Measurements from ENCODE around the gene CREBBP.

Gene CREBBP

GRCh38 chr16:3854750-3855541, 25.6 kb downstream of the CREBBP start:
- peaks cover 13% of the 10 kb centered on the region for H3K36me3 ChIP-seq (ENCODE audit: control insufficient read depth, insufficient read depth, low read length)
- no peak overlapping the region for H3K4me3 ChIP-seq (ENCODE audit: low read depth, low read length)
- no peak overlapping the region for H3K27ac ChIP-seq (ENCODE audit: low read depth, low read length)
- no peaks in the 10 kb centered on the region for H3K27me3 ChIP-seq (ENCODE audit: control insufficient read depth, insufficient read depth, low read length)
- H3K4me1 ChIP-seq (ENCODE audit: control insufficient read depth, insufficient read depth, low read length): peaks cover 20% of the 10 kb centered on the region
- no peak overlapping the region for H3K9ac ChIP-seq (ENCODE audit: low read depth, low read length)
- H3K9me3 ChIP-seq (ENCODE audit: control insufficient read depth, insufficient read depth, low read length): no peaks in the 10 kb centered on the region

- peaks cover 34% of the 10 kb centered on the region for H3K36me3 ChIP-seq (ENCODE audit: control insufficient read depth, insufficient read depth, low read length)
- no peaks in the 10 kb centered on the region for H3K9me3 ChIP-seq (ENCODE audit: control insufficient read depth, insufficient read depth, low read length)
- H3K9ac ChIP-seq (ENCODE audit: low read depth, low read length): no peak overlapping the region
Measured at GRCh38 chr16:3850544-3850899, 30.0 kb downstream of the CREBBP start.

GRCh38 chr16:3849751-3850543, 30.6 kb downstream of the CREBBP start:
- H3K9ac ChIP-seq (ENCODE audit: low read depth, low read length): no peak overlapping the region
- peaks cover 34% of the 10 kb centered on the region for H3K36me3 ChIP-seq (ENCODE audit: control insufficient read depth, insufficient read depth, low read length)
- no peak overlapping the region for H3K4me3 ChIP-seq (ENCODE audit: low read depth, low read length)

More at GRCh38 chr16:3850544-3850899, 30.0 kb downstream of the CREBBP start:
- Histone ChIP-seq H3K4me1 (ENCODE audit: control insufficient read depth, insufficient read depth, low read length) (0 out of 2 replicates have a peak, but pooled peaks cover 4% of the 10 kb centered on the region), H3K27me3 (ENCODE audit: control insufficient read depth, insufficient read depth, low read length) (no peaks in the 10 kb centered on the region), H3K4me3 (ENCODE audit: low read depth, low read length) (no peak overlapping the region), H3K27ac (ENCODE audit: low read depth, low read length) (no peak overlapping the region)

GRCh38 chr16:3846595-3847091, 33.9 kb downstream of the CREBBP start:
- H3K36me3 ChIP-seq (ENCODE audit: control insufficient read depth, insufficient read depth, low read length): peaks cover 32% of the 10 kb centered on the region
- H3K9ac ChIP-seq (ENCODE audit: low read depth, low read length): no peak overlapping the region
- H3K27me3 ChIP-seq (ENCODE audit: control insufficient read depth, insufficient read depth, low read length): no peaks in the 10 kb centered on the region
- peaks cover 15% of the 10 kb centered on the region for H3K4me1 ChIP-seq (ENCODE audit: control insufficient read depth, insufficient read depth, low read length)
- no peak overlapping the region for H3K4me3 ChIP-seq (ENCODE audit: low read depth, low read length)
- no peak overlapping the region for H3K27ac ChIP-seq (ENCODE audit: low read depth, low read length)
- H3K9me3 ChIP-seq (ENCODE audit: control insufficient read depth, insufficient read depth, low read length): no peaks in the 10 kb centered on the region

More at GRCh38 chr16:3849751-3850543, 30.6 kb downstream of the CREBBP start:
- no peaks in the 10 kb centered on the region for H3K27me3 ChIP-seq (ENCODE audit: control insufficient read depth, insufficient read depth, low read length)
- 0 out of 2 replicates have a peak, but pooled peaks cover 4% of the 10 kb centered on the region for H3K4me1 ChIP-seq (ENCODE audit: control insufficient read depth, insufficient read depth, low read length)
- H3K9me3 ChIP-seq (ENCODE audit: control insufficient read depth, insufficient read depth, low read length): no peaks in the 10 kb centered on the region
- H3K27ac ChIP-seq (ENCODE audit: low read depth, low read length): no peak overlapping the region

GRCh38 chr16:3846087-3846486, 34.4 kb downstream of the CREBBP start:
- Histone ChIP-seq H3K4me1 (ENCODE audit: control insufficient read depth, insufficient read depth, low read length) (peaks cover 20% of the 10 kb centered on the region), H3K36me3 (ENCODE audit: control insufficient read depth, insufficient read depth, low read length) (peaks cover 32% of the 10 kb centered on the region), H3K27me3 (ENCODE audit: control insufficient read depth, insufficient read depth, low read length) (no peaks in the 10 kb centered on the region), H3K9me3 (ENCODE audit: control insufficient read depth, insufficient read depth, low read length) (no peaks in the 10 kb centered on the region), H3K27ac (ENCODE audit: low read depth, low read length) (no peak overlapping the region), H3K4me3 (ENCODE audit: low read depth, low read length) (no peak overlapping the region), H3K9ac (ENCODE audit: low read depth, low read length) (no peak overlapping the region)

- Histone ChIP-seq H3K4me3 (ENCODE audit: low read depth, low read length) (no peak overlapping the region), H3K9me3 (ENCODE audit: control insufficient read depth, insufficient read depth, low read length) (no peaks in the 10 kb centered on the region), H3K36me3 (ENCODE audit: control insufficient read depth, insufficient read depth, low read length) (peaks cover 5% of the 10 kb centered on the region)
Measured at GRCh38 chr16:3842994-3843393, 37.5 kb downstream of the CREBBP start.

GRCh38 chr16:3841729-3842508, 38.6 kb downstream of the CREBBP start:
- H3K4me3 ChIP-seq (ENCODE audit: low read depth, low read length): peak overlapping the region; percentile 36; the same call in 1 of the 2 replicates
- no peak overlapping the region for H3K9ac ChIP-seq (ENCODE audit: low read depth, low read length)
- H3K27ac ChIP-seq (ENCODE audit: low read depth, low read length): peak overlapping the region; percentile 46

More at GRCh38 chr16:3842994-3843393, 37.5 kb downstream of the CREBBP start:
- Histone ChIP-seq H3K4me1 (ENCODE audit: control insufficient read depth, insufficient read depth, low read length) (peaks cover 40% of the 10 kb centered on the region), H3K9ac (ENCODE audit: low read depth, low read length) (no peak overlapping the region), H3K27me3 (ENCODE audit: control insufficient read depth, insufficient read depth, low read length) (no peaks in the 10 kb centered on the region), H3K27ac (ENCODE audit: low read depth, low read length) (no peak overlapping the region)

GRCh38 chr16:3839402-3840184, 40.9 kb downstream of the CREBBP start:
- Histone ChIP-seq H3K27me3 (ENCODE audit: control insufficient read depth, insufficient read depth, low read length) (no peaks in the 10 kb centered on the region), H3K9me3 (ENCODE audit: control insufficient read depth, insufficient read depth, low read length) (no peaks in the 10 kb centered on the region), H3K27ac (ENCODE audit: low read depth, low read length) (no peak overlapping the region), H3K4me1 (ENCODE audit: control insufficient read depth, insufficient read depth, low read length) (peaks cover 40% of the 10 kb centered on the region), H3K4me3 (ENCODE audit: low read depth, low read length) (no peak overlapping the region), H3K36me3 (ENCODE audit: control insufficient read depth, insufficient read depth, low read length) (no peaks in the 10 kb centered on the region), H3K9ac (ENCODE audit: low read depth, low read length) (no peak overlapping the region)

More at GRCh38 chr16:3841729-3842508, 38.6 kb downstream of the CREBBP start:
- peaks cover 40% of the 10 kb centered on the region for H3K4me1 ChIP-seq (ENCODE audit: control insufficient read depth, insufficient read depth, low read length)
- H3K9me3 ChIP-seq (ENCODE audit: control insufficient read depth, insufficient read depth, low read length): no peaks in the 10 kb centered on the region
- no peaks in the 10 kb centered on the region for H3K27me3 ChIP-seq (ENCODE audit: control insufficient read depth, insufficient read depth, low read length)
- H3K36me3 ChIP-seq (ENCODE audit: control insufficient read depth, insufficient read depth, low read length): peaks cover 2% of the 10 kb centered on the region

- H3K27ac ChIP-seq (ENCODE audit: low read depth, low read length): no peak overlapping the region
- H3K9me3 ChIP-seq (ENCODE audit: control insufficient read depth, insufficient read depth, low read length): no peaks in the 10 kb centered on the region
- peaks cover 45% of the 10 kb centered on the region for H3K4me1 ChIP-seq (ENCODE audit: control insufficient read depth, insufficient read depth, low read length)
- no peaks in the 10 kb centered on the region for H3K27me3 ChIP-seq (ENCODE audit: control insufficient read depth, insufficient read depth, low read length)
- H3K9ac ChIP-seq (ENCODE audit: low read depth, low read length): no peak overlapping the region
- H3K36me3 ChIP-seq (ENCODE audit: control insufficient read depth, insufficient read depth, low read length): no peaks in the 10 kb centered on the region
- H3K4me3 ChIP-seq (ENCODE audit: low read depth, low read length): no peak overlapping the region
Measured at GRCh38 chr16:3838600-3839401, 41.7 kb downstream of the CREBBP start.
